Immature natural killer cell (primary cell): ENCODE results near the gene PNMA3. TPM values are rescaled to one million over a fixed set of nuclear protein-coding genes. Genes with fewer than 3 reads are reported as not detected.
"Not testable (repeated sequence)": the region's sequence is repeated elsewhere in the genome, so short reads cannot be mapped to it uniquely, and the experiment has no call there.

Experiments
- DNase-seq, 3 donors: peaks; one replicate each; pipeline ENCODE4 v3.0.0; 2022; ENCODE audit warnings: mixed read lengths in 1 of 3
- H3K27ac Mint-ChIP-seq, 6 donors: one replicate each; pipeline ENCODE4 v1.8.0; 2020; ENCODE audit warnings: mixed read lengths in 6 of 6, mild to moderate bottlenecking in 5 of 6, inconsistent platforms in 4 of 6, moderate library complexity in 3 of 6
- H3K27me3 Mint-ChIP-seq, 3 donors: one replicate each; pipeline ENCODE4 v1.8.0; 2020 to 2021; ENCODE audit warnings: low read depth in 3 of 3, mild to moderate bottlenecking in 3 of 3, mixed read lengths in 3 of 3, moderate library complexity in 3 of 3, inconsistent platforms in 1 of 3
- H3K36me3 Mint-ChIP-seq, 3 donors: one replicate each; pipeline ENCODE4 v1.8.0; 2020; ENCODE audit warnings: mixed read lengths in 3 of 3, inconsistent platforms in 2 of 3, mild to moderate bottlenecking in 2 of 3
- H3K4me1 Mint-ChIP-seq, 2 donors: one replicate each; pipeline ENCODE4 v1.8.0; 2020; ENCODE audit warnings: inconsistent platforms in 2 of 2, mild to moderate bottlenecking in 2 of 2, mixed read lengths in 2 of 2, moderate library complexity in 1 of 2
- H3K4me3 Mint-ChIP-seq, 5 donors: one replicate each; pipeline ENCODE4 v1.8.0; 2020; ENCODE audit warnings: mild to moderate bottlenecking in 5 of 5, mixed read lengths in 5 of 5, inconsistent platforms in 3 of 5, moderate library complexity in 3 of 5
- H3K9me3 Mint-ChIP-seq, 6 donors: one replicate each; pipeline ENCODE4 v1.8.0; 2020; ENCODE audit warnings: mild to moderate bottlenecking in 6 of 6, mixed read lengths in 6 of 6, inconsistent platforms in 4 of 6, moderate library complexity in 3 of 6
- polyA plus RNA-seq, 3 donors: library from polyadenylated mRNA; unstranded; fragments of 300-500 nt; fragmentation: Illumina TruSeq; gene quantifications; one replicate each; pipeline ENCODE4 v1.2.3, GENCODE V29; 2021

The PNMA3 gene, protein sequence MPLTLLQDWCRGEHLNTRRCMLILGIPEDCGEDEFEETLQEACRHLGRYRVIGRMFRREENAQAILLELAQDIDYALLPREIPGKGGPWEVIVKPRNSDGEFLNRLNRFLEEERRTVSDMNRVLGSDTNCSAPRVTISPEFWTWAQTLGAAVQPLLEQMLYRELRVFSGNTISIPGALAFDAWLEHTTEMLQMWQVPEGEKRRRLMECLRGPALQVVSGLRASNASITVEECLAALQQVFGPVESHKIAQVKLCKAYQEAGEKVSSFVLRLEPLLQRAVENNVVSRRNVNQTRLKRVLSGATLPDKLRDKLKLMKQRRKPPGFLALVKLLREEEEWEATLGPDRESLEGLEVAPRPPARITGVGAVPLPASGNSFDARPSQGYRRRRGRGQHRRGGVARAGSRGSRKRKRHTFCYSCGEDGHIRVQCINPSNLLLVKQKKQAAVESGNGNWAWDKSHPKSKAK
- under 1 TPM in 1 of 3 donors, not detected in 2; 0.13 TPM for polyA plus RNA-seq

DNA sequence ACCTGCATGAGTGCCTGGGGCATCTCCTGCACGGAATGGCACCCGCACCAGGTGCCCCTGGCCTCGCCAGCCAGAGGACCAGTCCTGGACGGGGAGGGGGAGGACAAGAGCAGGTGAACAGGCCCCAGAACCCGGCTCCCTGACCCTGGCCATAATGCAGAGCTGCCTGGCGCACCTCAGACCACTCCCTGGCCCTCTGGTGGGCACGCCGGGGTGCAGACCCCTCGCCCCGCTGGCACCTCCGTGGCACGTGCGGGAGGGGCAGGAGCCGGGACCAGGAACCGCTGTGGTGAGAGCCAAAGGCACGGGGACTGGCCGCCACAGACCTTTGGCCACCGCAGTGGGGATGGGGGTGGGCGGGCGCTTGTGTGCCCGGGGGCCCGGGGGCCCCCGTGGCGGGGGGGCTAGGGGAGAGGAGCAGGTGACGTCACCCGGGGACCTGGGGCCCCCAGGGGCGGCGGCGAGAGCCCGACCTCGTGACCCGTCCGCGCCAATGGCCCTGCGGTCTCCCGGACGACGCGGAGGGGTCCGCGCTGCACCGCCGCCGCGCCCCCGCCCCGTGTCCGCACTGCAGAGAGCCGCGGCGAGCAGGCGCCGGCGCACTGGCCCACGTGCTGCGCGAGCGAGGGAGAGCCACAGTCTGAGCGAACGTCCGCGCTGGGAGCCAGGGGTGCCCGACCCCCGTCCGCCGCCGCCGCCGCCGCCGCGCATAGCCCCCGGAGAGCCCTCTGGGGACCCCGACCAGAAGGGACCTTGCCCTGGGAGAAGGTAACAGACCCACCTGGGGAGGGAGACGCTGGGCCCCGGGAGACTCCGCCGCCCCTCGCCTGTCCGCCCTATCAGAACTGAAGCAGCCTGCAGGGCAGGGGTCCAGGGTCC is at the start of gene PNMA3:
Gene PNMA3 (plus strand): TSS at position 600 of the 879 bp plus-strand sequence. CDS start 586 bp downstream, outside the sequence.
- Mint-ChIP-seq H3K27ac (no peak within 1 kb of the TSS), H3K36me3 (no peaks in the 10 kb centered on the region), H3K27me3 (peaks cover 0 to 3% (median 1%) of the 10 kb centered on the region in 3 donors), H3K4me1 (no peaks in the 10 kb centered on the region), H3K9me3 (no peaks in the 10 kb centered on the region), H3K4me3 (peak within 1 kb of the TSS in 4 of 5 donors; percentile 2 to 27 (median 17))
- no peak for DNase-seq

- H3K4me3 Mint-ChIP-seq, H3K4me1 Mint-ChIP-seq, H3K27ac Mint-ChIP-seq, DNase-seq, H3K9me3 Mint-ChIP-seq, H3K36me3 Mint-ChIP-seq: not testable (repeated sequence)
- H3K27me3 Mint-ChIP-seq, result peaks cover 2 to 14% (median 10%) of the 10 kb centered on the region in 3 donors
These were observed 39.1 kb upstream of the PNMA3 start for GRCh38 chrX:153017174-153017573.

- no peak overlapping the region for H3K4me3 Mint-ChIP-seq
- DNase-seq, result no peak
- H3K4me1 Mint-ChIP-seq, result no peaks in the 10 kb centered on the region
- no peaks in the 10 kb centered on the region for H3K36me3 Mint-ChIP-seq
- peak overlapping the region in 1 of 6 donors; percentile 5 for H3K27ac Mint-ChIP-seq
- peaks cover 0 to 3% (median 0%) of the 10 kb centered on the region in 6 donors for H3K9me3 Mint-ChIP-seq
- H3K27me3 Mint-ChIP-seq, result peaks cover 2 to 14% (median 6%) of the 10 kb centered on the region in 3 donors
These were observed 37.1 kb upstream of the PNMA3 start for GRCh38 chrX:153019166-153019565.

DNA sequence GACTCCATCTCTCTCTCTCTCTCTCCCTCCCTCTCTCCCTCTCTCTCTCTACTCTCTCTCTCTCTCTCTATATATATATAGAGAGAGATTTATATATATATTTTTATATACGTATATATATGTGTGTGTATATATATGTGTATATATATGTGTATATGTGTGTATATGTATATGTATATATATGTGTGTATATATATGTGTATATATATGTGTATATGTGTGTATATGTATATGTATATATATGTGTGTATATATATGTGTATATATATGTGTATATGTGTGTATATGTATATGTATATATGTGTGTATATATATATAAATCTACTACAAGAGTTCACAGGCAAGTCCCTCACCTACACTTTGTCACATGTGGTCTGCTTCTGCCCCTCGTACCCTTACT is 29.8 kb upstream of the PNMA3 start:
- H3K4me3 Mint-ChIP-seq, H3K27ac Mint-ChIP-seq, DNase-seq, H3K27me3 Mint-ChIP-seq, H3K9me3 Mint-ChIP-seq, H3K4me1 Mint-ChIP-seq, H3K36me3 Mint-ChIP-seq: not testable (repeated sequence)

DNA sequence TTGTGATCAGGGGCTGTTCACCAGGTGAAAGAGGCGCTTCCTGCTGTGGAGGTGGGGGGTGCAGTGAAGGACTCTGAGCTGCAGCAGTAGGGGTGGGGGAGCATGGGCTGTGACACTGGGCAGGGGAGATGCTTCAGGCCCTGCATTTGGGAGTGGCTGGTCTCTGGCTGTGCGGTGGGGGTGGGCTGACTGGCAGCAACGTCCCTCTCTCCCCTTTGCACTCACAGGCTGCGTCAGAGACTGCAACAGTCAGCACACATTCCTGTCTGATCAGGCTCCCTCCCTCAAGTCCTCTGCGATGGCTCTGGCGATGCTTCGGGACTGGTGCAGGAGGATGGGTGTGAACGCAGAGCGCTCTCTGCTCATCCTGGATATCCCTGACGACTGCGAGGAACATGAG is 27.8 kb upstream of the PNMA3 start:
- H3K36me3 Mint-ChIP-seq, DNase-seq, H3K9me3 Mint-ChIP-seq, H3K27ac Mint-ChIP-seq, H3K4me3 Mint-ChIP-seq, H3K27me3 Mint-ChIP-seq: not testable (repeated sequence)
- peaks cover 9 to 10% of the 10 kb centered on the region in 2 donors for H3K4me1 Mint-ChIP-seq

DNA sequence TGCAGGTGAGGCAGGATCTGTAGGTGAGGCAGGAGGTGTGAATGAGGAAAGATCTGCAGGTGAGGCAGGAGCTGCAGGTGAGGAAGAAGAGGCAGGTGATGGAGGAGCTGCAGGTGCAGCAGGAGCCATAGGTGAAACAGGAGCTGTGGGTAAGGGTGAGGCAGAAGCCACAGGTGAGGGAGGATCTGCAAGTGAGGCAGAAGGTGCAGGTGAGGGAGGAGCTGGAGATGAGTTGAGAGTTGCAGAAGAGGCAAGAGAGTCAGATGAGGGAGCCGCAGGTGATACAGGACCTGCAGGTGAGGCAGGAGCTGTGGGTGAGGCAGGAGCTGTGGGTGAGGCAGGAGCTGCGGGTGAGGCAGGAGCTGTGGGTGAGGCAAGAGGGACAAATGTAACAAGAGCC is 27.1 kb upstream of the PNMA3 start:
- Mint-ChIP-seq H3K27me3 (peaks cover 2 to 5% (median 4%) of the 10 kb centered on the region in 3 donors), H3K36me3 (no peaks in the 10 kb centered on the region), H3K27ac (peak overlapping the region in 1 of 6 donors; percentile 27), H3K9me3 (no peaks in the 10 kb centered on the region), H3K4me3 (no peak overlapping the region), H3K4me1 (peaks cover 10 to 16% of the 10 kb centered on the region in 2 donors)
- DNase-seq, result no peak

DNA sequence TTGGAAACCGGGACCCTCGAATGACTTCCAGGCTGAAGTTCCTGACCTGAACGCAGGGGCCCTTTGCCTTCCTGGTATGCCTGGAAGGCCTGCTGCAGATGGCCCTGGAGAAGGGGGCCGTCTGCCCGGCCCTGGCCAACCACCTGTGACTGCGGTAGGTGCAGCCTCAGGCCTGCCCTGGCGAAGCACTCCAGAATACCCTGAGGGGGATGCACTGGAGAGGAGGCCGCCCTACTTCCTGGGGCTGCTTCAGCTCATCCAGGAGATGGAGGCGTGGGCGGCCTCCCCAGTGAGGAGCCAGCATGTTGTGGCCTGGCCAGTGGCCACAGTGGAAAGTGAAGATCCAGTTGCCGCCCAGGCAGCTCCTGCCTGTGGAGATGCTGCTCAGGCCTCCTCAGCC is 26.4 kb upstream of the PNMA3 start:
- no peak overlapping the region for H3K4me3 Mint-ChIP-seq
- no peak overlapping the region for H3K27ac Mint-ChIP-seq
- peaks cover 2 to 5% (median 4%) of the 10 kb centered on the region in 3 donors for H3K27me3 Mint-ChIP-seq
- no peaks in the 10 kb centered on the region for H3K9me3 Mint-ChIP-seq
- no peak for DNase-seq
- H3K4me1 Mint-ChIP-seq, result peaks cover 10 to 18% of the 10 kb centered on the region in 2 donors
- H3K36me3 Mint-ChIP-seq, result no peaks in the 10 kb centered on the region

- Mint-ChIP-seq H3K4me3 (no peak overlapping the region), H3K27me3 (peaks cover 2 to 5% (median 4%) of the 10 kb centered on the region in 3 donors), H3K9me3 (no peaks in the 10 kb centered on the region), H3K4me1 (peaks cover 10 to 18% of the 10 kb centered on the region in 2 donors), H3K27ac (no peak overlapping the region), H3K36me3 (no peaks in the 10 kb centered on the region)
- no peak for DNase-seq
These were observed 25.5 kb upstream of the PNMA3 start for GRCh38 chrX:153030801-153031200.

- Mint-ChIP-seq H3K4me3 (peak overlapping the region; percentile 86 to 91 (median 89)), H3K9me3 (no peaks in the 10 kb centered on the region), H3K4me1 (peaks cover 10 to 18% of the 10 kb centered on the region in 2 donors), H3K27me3 (peaks cover 2 to 5% (median 4%) of the 10 kb centered on the region in 3 donors), H3K36me3 (no peaks in the 10 kb centered on the region), H3K27ac (peak overlapping the region; percentile 81 to 94 (median 88))
- DNase-seq, result peak; percentile 65 to 74 (median 66)
These were observed 23.7 kb upstream of the PNMA3 start for GRCh38 chrX:153032397-153033118.

- Mint-ChIP-seq H3K4me1 (no peaks in the 10 kb centered on the region), H3K27me3 (peaks cover 0 to 5% (median 4%) of the 10 kb centered on the region in 3 donors)
- no peak for DNase-seq
These were observed 7.2 kb upstream of the PNMA3 start for GRCh38 chrX:153049093-153049492.

GRCh38 chrX:153052534-153052933 is 3.7 kb upstream of the PNMA3 start:
- no peaks in the 10 kb centered on the region for H3K4me1 Mint-ChIP-seq
- H3K27ac Mint-ChIP-seq, result no peak overlapping the region
- H3K36me3 Mint-ChIP-seq, result peaks cover 6 to 15% (median 9%) of the 10 kb centered on the region in 3 donors
- no peak for DNase-seq
- H3K27me3 Mint-ChIP-seq, result peaks cover 1 to 3% (median 2%) of the 10 kb centered on the region in 3 donors
- H3K4me3 Mint-ChIP-seq, result no peak overlapping the region
- peaks cover 0 to 4% (median 0%) of the 10 kb centered on the region in 6 donors for H3K9me3 Mint-ChIP-seq

More at GRCh38 chrX:153049093-153049492, 7.2 kb upstream of the PNMA3 start:
- peaks cover 0 to 4% (median 0%) of the 10 kb centered on the region in 6 donors for H3K9me3 Mint-ChIP-seq
- peaks cover 6 to 15% (median 9%) of the 10 kb centered on the region in 3 donors for H3K36me3 Mint-ChIP-seq
- no peak overlapping the region for H3K27ac Mint-ChIP-seq
- H3K4me3 Mint-ChIP-seq, result no peak overlapping the region

DNA sequence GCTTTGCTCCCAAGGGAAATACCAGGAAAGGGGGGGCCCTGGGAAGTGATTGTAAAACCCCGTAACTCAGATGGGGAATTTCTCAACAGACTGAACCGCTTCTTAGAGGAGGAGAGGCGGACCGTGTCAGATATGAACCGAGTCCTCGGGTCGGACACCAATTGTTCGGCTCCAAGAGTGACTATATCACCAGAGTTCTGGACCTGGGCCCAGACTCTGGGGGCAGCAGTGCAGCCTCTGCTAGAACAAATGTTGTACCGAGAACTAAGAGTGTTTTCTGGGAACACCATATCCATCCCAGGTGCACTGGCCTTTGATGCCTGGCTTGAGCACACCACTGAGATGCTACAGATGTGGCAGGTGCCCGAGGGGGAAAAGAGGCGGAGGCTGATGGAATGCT is 1.0 kb downstream of the PNMA3 start:
- H3K4me3 Mint-ChIP-seq, result no peak overlapping the region
- H3K27ac Mint-ChIP-seq, result no peak overlapping the region
- no peaks in the 10 kb centered on the region for H3K36me3 Mint-ChIP-seq
- no peaks in the 10 kb centered on the region for H3K9me3 Mint-ChIP-seq
- H3K27me3 Mint-ChIP-seq, result peaks cover 0 to 3% (median 1%) of the 10 kb centered on the region in 3 donors
- no peak for DNase-seq
- H3K4me1 Mint-ChIP-seq, result no peaks in the 10 kb centered on the region
